ENCODE results near the gene DCDC2C.

GRCh38 chr2:3747032-3747654 lies 43.8 kb downstream of the DCDC2C start:
- TF ChIP-seq, protein P1, sequence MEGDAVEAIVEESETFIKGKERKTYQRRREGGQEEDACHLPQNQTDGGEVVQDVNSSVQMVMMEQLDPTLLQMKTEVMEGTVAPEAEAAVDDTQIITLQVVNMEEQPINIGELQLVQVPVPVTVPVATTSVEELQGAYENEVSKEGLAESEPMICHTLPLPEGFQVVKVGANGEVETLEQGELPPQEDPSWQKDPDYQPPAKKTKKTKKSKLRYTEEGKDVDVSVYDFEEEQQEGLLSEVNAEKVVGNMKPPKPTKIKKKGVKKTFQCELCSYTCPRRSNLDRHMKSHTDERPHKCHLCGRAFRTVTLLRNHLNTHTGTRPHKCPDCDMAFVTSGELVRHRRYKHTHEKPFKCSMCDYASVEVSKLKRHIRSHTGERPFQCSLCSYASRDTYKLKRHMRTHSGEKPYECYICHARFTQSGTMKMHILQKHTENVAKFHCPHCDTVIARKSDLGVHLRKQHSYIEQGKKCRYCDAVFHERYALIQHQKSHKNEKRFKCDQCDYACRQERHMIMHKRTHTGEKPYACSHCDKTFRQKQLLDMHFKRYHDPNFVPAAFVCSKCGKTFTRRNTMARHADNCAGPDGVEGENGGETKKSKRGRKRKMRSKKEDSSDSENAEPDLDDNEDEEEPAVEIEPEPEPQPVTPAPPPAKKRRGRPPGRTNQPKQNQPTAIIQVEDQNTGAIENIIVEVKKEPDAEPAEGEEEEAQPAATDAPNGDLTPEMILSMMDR (IDR thresholded peaks at IDR 0.05), result no peak
- TF ChIP-seq TCF7L2 (IDR thresholded peaks at IDR 0.05; ENCODE audit: low read depth, low read length) (no peak), POLR2AphosphoS5 (IDR thresholded peaks at IDR 0.05; ENCODE audit: low read depth, low read length) (no peak), SIN3A (IDR thresholded peaks at IDR 0.05; ENCODE audit: borderline replicate concordance, insufficient read depth, low read depth, low read length) (no peak)
- TF ChIP-seq, protein P2, sequence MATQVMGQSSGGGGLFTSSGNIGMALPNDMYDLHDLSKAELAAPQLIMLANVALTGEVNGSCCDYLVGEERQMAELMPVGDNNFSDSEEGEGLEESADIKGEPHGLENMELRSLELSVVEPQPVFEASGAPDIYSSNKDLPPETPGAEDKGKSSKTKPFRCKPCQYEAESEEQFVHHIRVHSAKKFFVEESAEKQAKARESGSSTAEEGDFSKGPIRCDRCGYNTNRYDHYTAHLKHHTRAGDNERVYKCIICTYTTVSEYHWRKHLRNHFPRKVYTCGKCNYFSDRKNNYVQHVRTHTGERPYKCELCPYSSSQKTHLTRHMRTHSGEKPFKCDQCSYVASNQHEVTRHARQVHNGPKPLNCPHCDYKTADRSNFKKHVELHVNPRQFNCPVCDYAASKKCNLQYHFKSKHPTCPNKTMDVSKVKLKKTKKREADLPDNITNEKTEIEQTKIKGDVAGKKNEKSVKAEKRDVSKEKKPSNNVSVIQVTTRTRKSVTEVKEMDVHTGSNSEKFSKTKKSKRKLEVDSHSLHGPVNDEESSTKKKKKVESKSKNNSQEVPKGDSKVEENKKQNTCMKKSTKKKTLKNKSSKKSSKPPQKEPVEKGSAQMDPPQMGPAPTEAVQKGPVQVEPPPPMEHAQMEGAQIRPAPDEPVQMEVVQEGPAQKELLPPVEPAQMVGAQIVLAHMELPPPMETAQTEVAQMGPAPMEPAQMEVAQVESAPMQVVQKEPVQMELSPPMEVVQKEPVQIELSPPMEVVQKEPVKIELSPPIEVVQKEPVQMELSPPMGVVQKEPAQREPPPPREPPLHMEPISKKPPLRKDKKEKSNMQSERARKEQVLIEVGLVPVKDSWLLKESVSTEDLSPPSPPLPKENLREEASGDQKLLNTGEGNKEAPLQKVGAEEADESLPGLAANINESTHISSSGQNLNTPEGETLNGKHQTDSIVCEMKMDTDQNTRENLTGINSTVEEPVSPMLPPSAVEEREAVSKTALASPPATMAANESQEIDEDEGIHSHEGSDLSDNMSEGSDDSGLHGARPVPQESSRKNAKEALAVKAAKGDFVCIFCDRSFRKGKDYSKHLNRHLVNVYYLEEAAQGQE (IDR thresholded peaks at IDR 0.05; ENCODE audit: insufficient read depth in 1 of 2, low read depth in 2 of 2, low read length in 1 of 2), result no peak

All from Panc1 (cell line).